H1 (cell line): Measurements from ENCODE around the gene VPS50. TPM values are rescaled to one million over a fixed set of nuclear protein-coding genes. Genes with fewer than 3 reads are reported as not detected.

Experiments
- CTCF ChIA-PET: fragments of 300-600 bp; sonication (Branson Sonifier 250); formaldehyde crosslinking; loops from one replicate; lab custom pipeline; 2021; ENCODE audit not compliant: partially characterized antibody; lab: Charles Lee
- POLR2A ChIA-PET: fragments of 300-600 bp; sonication (Branson Sonifier 250); formaldehyde crosslinking; loops from one replicate; lab custom pipeline; 2021; ENCODE audit warnings: inconsistent platforms; ENCODE audit not compliant: partially characterized antibody; lab: Charles Lee
- DNase-seq, 2 experiments: peaks; one replicate each; pipeline versions ENCODE4 v3.0.0 to v3.0.0-alpha.2; 2010 to 2022; ENCODE audit warnings: low spot score in 2 of 2, low read depth in 1 of 2, mixed read lengths in 1 of 2
- FAIRE-seq: peaks from 2 replicates; lab custom pipeline; 2011; peaks lifted over from hg19 to GRCh38; lab: Jason Lieb, UNC
- H2AFZ ChIP-seq: 2 replicates; pipeline ENCODE4 v1.8.1; 2012; ENCODE audit warnings: low read length, inconsistent platforms
- H2AK5ac ChIP-seq: 2 replicates; pipeline ENCODE4 v1.6.1; 2013; ENCODE audit warnings: low read depth, low read length
- H2BK120ac ChIP-seq: replicated peaks from 2 replicates; pipeline ENCODE3; 2013; ENCODE audit warnings: low read depth, low read length, inconsistent platforms
- H2BK12ac ChIP-seq: 2 replicates; pipeline ENCODE4 v1.6.1; 2013; ENCODE audit warnings: low read depth, low read length
- H2BK15ac ChIP-seq: 2 replicates; pipeline ENCODE4 v1.6.1; 2013; ENCODE audit warnings: low read length
- H2BK20ac ChIP-seq: 2 replicates; pipeline ENCODE4 v1.6.1; 2013; ENCODE audit warnings: low read length
- H2BK5ac ChIP-seq: 2 replicates; pipeline ENCODE4 v1.6.1; 2013; ENCODE audit warnings: low read depth, low read length
- H3K14ac ChIP-seq: 2 replicates; pipeline ENCODE4 v1.6.1; 2013; ENCODE audit warnings: inconsistent platforms; ENCODE audit not compliant: insufficient read length
- H3K18ac ChIP-seq: 2 replicates; pipeline ENCODE4 v1.6.1; 2013; ENCODE audit warnings: low read length; ENCODE audit errors: extremely low read depth
- H3K23ac ChIP-seq: 2 replicates; pipeline ENCODE4 v1.6.1; 2013; ENCODE audit warnings: inconsistent platforms; ENCODE audit not compliant: insufficient read length
- H3K23me2 ChIP-seq: 2 replicates; pipeline ENCODE4 v1.6.1; 2013; ENCODE audit warnings: low read depth, low read length
- H3K27ac ChIP-seq: 2 replicates; pipeline ENCODE4 v1.6.1; 2011; ENCODE audit warnings: low read depth, low read length, inconsistent platforms
- H3K27me3 ChIP-seq, 4 experiments: replicated peaks in 1 of 4; 1 replicate in 1 of 4; 2 replicates in 3 of 4; pipeline versions ENCODE4 v1.6.1 to v1.8.1; 2011 to 2013; ENCODE audit warnings: low read length in 3 of 4, mild to moderate bottlenecking in 3 of 4, inconsistent platforms in 2 of 4, mixed read lengths in 2 of 4, moderate library complexity in 1 of 4; ENCODE audit not compliant: control insufficient read depth in 3 of 4, insufficient read depth in 3 of 4; ENCODE audit errors: extremely low read depth in 1 of 4
- H3K36me3 ChIP-seq, 4 experiments: 2 replicates each; pipeline versions ENCODE4 v1.6.1 to v1.8.1; 2011 to 2013; ENCODE audit warnings: mild to moderate bottlenecking in 4 of 4, low read length in 3 of 4, moderate library complexity in 2 of 4, control low read depth in 1 of 4, inconsistent platforms in 1 of 4; ENCODE audit not compliant: insufficient read depth in 4 of 4, control insufficient read depth in 2 of 4
- H3K4ac ChIP-seq: replicated peaks from 2 replicates; pipeline ENCODE3; 2013; ENCODE audit warnings: low read length, low read depth, mixed read lengths, inconsistent platforms; ENCODE audit not compliant: insufficient read length
- H3K4me1 ChIP-seq, 4 experiments: replicated peaks in 1 of 4; 1 replicate in 1 of 4; 2 replicates in 3 of 4; pipeline versions ENCODE4 v1.6.1 to v1.8.1; 2011 to 2013; ENCODE audit warnings: low read length in 3 of 4, inconsistent platforms in 2 of 4, mixed read lengths in 1 of 4; ENCODE audit not compliant: insufficient read depth in 4 of 4, control insufficient read depth in 3 of 4
- H3K4me2 ChIP-seq, 2 experiments: 2 replicates each; pipeline versions ENCODE4 v1.6.1 to v1.8.1; 2011 to 2013; ENCODE audit warnings: low read depth in 2 of 2, low read length in 2 of 2, control low read depth in 1 of 2, inconsistent platforms in 1 of 2, mild to moderate bottlenecking in 1 of 2; ENCODE audit not compliant: insufficient read depth in 1 of 2
- H3K4me3 ChIP-seq, 4 experiments: fragments of 200-600, 300-600 bp in 1 of 4; sonication (generic), shearing (Covaris generic), sonication (Bioruptor Twin) in 1 of 4; 2 replicates each; pipeline versions ENCODE4 v1.5.1 to v1.8.1; 2011 to 2016; ENCODE audit warnings: low read length in 4 of 4, low read depth in 3 of 4, control low read depth in 2 of 4, inconsistent platforms in 2 of 4, mild to moderate bottlenecking in 2 of 4, mixed read lengths in 1 of 4, moderate library complexity in 1 of 4; ENCODE audit not compliant: insufficient read depth in 2 of 4; ENCODE audit errors: extremely low read depth in 1 of 4
- H3K56ac ChIP-seq: replicated peaks from 2 replicates; pipeline ENCODE3; 2013; ENCODE audit warnings: low read depth, mild to moderate bottlenecking, mixed read lengths, low read length, inconsistent platforms; ENCODE audit not compliant: insufficient read length
- H3K79me1 ChIP-seq: 2 replicates; pipeline ENCODE4 v1.6.1; 2013; ENCODE audit warnings: low read depth, low read length, control low read depth
- H3K79me2 ChIP-seq, 2 experiments: 2 replicates each; pipeline versions ENCODE4 v1.6.1 to v1.8.1; 2012 to 2013; ENCODE audit warnings: low read length in 2 of 2, mild to moderate bottlenecking in 2 of 2, inconsistent platforms in 1 of 2; ENCODE audit not compliant: insufficient read depth in 2 of 2, control insufficient read depth in 1 of 2
- H3K9ac ChIP-seq, 4 experiments: replicated peaks in 1 of 4; 1 replicate in 1 of 4; 2 replicates in 3 of 4; pipeline versions ENCODE4 v1.6.1 to v1.8.1; 2011 to 2013; ENCODE audit warnings: low read depth in 3 of 4, low read length in 3 of 4, control low read depth in 2 of 4, mild to moderate bottlenecking in 2 of 4, moderate library complexity in 2 of 4, inconsistent platforms in 1 of 4; ENCODE audit errors: extremely low read depth in 1 of 4
- H3K9me3 ChIP-seq, 2 experiments: 2 replicates each; pipeline versions ENCODE4 v1.6.1 to v1.8.1; 2012 to 2013; ENCODE audit warnings: mild to moderate bottlenecking in 2 of 2, moderate library complexity in 2 of 2, control low read depth in 1 of 2, inconsistent platforms in 1 of 2, low read depth in 1 of 2, low read length in 1 of 2, mixed read lengths in 1 of 2; ENCODE audit not compliant: insufficient read depth in 2 of 2
- H4K20me1 ChIP-seq, 2 experiments: replicated peaks in 1 of 2; 2 replicates each; pipeline versions ENCODE3 to v1.8.1; 2011 to 2013; ENCODE audit warnings: inconsistent platforms in 2 of 2, low read length in 2 of 2, mild to moderate bottlenecking in 1 of 2; ENCODE audit not compliant: insufficient read depth in 2 of 2, control insufficient read depth in 1 of 2
- H4K5ac ChIP-seq: 2 replicates; pipeline ENCODE4 v1.6.1; 2013; ENCODE audit warnings: low read length, low read depth, mixed read lengths, inconsistent platforms; ENCODE audit not compliant: insufficient read length
- H4K8ac ChIP-seq: 2 replicates; pipeline ENCODE4 v1.8.0; 2013; ENCODE audit warnings: mild to moderate bottlenecking, moderate library complexity, low read length, inconsistent platforms; ENCODE audit not compliant: insufficient read depth; ENCODE audit errors: extremely low read depth
- H4K91ac ChIP-seq: replicated peaks from 2 replicates; pipeline ENCODE3; 2013; ENCODE audit warnings: low read length, mixed read lengths, inconsistent platforms; ENCODE audit not compliant: insufficient read length
- BACH1 ChIP-seq: IDR thresholded peaks from 2 replicates; pipeline ENCODE4 v1.6.1; 2012; ENCODE audit warnings: low read length, improper control_type of control experiment
- CBX5 ChIP-seq: fragments of 300-800, 300-1000 bp; sonication (generic); IDR thresholded peaks from 2 replicates; pipeline ENCODE4 v1.7.1; 2016; ENCODE audit warnings: antibody characterized with exemption, low read length, low read depth
- FOSL1 ChIP-seq: IDR thresholded peaks from 2 replicates; pipeline ENCODE4 v1.6.1; 2011; ENCODE audit warnings: mild to moderate bottlenecking, low read depth, low read length, moderate library complexity; ENCODE audit not compliant: insufficient read depth
- RAD21 ChIP-seq, 2 experiments: IDR thresholded peaks in 1 of 2; conservative IDR thresholded peaks in 1 of 2; 2 replicates each; pipeline ENCODE4 v1.6.1; 2011; ENCODE audit warnings: low read depth in 2 of 2, low read length in 2 of 2, improper control_type of control experiment in 1 of 2, inconsistent platforms in 1 of 2, mild to moderate bottlenecking in 1 of 2, moderate library complexity in 1 of 2
- ZNF274 ChIP-seq: IDR thresholded peaks from 2 replicates; pipeline ENCODE4 v1.7.0; 2012; ENCODE audit warnings: low read length, borderline replicate concordance; ENCODE audit errors: extremely low read depth
- WGBS, 2 experiments: shearing (Covaris generic) in 1 of 2; methylation state at CpG; one replicate each; pipeline versions ENCODE4 v1.1.6 to v1.1.7; 2013 to 2015; ENCODE audit warnings: low lambda C conversion rate in 2 of 2, mixed read lengths in 2 of 2, inconsistent platforms in 1 of 2, low coverage in 1 of 2, missing lambda C conversion rate in 1 of 2; ENCODE audit not compliant: insufficient replicate concordance in 2 of 2, insufficient coverage in 1 of 2, insufficient read length in 1 of 2; ENCODE audit errors: extremely low coverage in 1 of 2, missing lambda C conversion rate in 1 of 2; 5-methylcytosine and 5-hydroxymethylcytosine counted together
- polyA plus RNA-seq, 7 experiments: library from polyadenylated mRNA; depleted of rRNA in 3 of 7; stranded (reverse) in 5 of 7; unstranded in 2 of 7; fragments of >200 nt in 5 of 7; fragments of 200-250 nt in 2 of 7; gene quantifications; 1 replicate in 5 of 7; 2 replicates in 1 of 7; 4 replicates in 1 of 7; pipeline versions ENCODE4 v1.2.1 to v1.2.3, GENCODE V29; 2011 to 2013; ENCODE audit warnings: missing spikeins in 2 of 7, mixed read lengths in 2 of 7
- total RNA-seq: library from RNA; stranded (reverse); fragmentation: NEBNext Ultra II Directional; extraction: Animal tissue kit (Norgen Biotek cat#: 25700); gene quantifications from 2 replicates; pipeline ENCODE4 v1.2.1, GENCODE V29; 2021
- TF ChIP-seq, protein P1 (sequence below): IDR thresholded peaks from 2 replicates; pipeline ENCODE4 v1.6.1; 2011; ENCODE audit warnings: low read length, improper control_type of control experiment
- TF ChIP-seq, protein P2 (sequence below): IDR thresholded peaks from 2 replicates; pipeline ENCODE4 v1.6.1; 2012; ENCODE audit warnings: low read length, inconsistent platforms

Gene VPS50
- total and polyA plus RNA-seq, 2 of the 8 experiments (the other 6 are each of a cell fraction or from before 2014, with no cell fraction given) = 3.7 to 9.3 TPM

DNA sequence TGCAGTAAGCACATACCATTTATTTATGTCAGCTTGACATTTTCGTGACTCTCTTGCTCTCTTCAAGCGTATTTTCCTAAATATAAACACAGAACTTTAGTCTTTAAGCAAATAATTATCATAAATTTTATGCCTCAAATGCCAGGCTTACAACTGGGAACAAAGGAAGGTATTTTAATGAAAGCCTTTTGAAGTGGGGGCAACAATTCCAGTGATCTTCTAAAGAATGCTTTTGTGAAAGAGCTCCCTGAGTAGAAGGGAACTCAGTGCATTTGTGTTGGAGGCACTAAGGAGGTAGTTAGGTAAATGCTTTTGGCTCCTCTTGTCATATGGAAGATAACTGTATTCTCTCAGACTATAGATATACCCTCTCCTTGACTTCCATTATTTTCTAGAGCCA lies 104.9 kb downstream of the VPS50 start:
- no peak for DNase-seq
- H3K79me1 ChIP-seq = no peaks in the 10 kb centered on the region
- CTCF ChIA-PET = interaction anchor here (0.9 to 1.9 kb wide), 3 partner anchors 10 to 106 kb away, joined by 3 to 7 read pairs (median 4); no protein-coding TSS in a partner anchor
- TF ChIP-seq FOSL1 (no peak), RAD21 (IDR thresholded peaks at IDR 0.05 in 1 of 2, conservative IDR thresholded peaks at IDR 0.05 in 1 of 2; ENCODE audit: low read depth in 2 of 2, low read length in 2 of 2) (no peak), CBX5 (no peak), ZNF274 (no peak), BACH1 (no peak)
- TF ChIP-seq, protein P1, sequence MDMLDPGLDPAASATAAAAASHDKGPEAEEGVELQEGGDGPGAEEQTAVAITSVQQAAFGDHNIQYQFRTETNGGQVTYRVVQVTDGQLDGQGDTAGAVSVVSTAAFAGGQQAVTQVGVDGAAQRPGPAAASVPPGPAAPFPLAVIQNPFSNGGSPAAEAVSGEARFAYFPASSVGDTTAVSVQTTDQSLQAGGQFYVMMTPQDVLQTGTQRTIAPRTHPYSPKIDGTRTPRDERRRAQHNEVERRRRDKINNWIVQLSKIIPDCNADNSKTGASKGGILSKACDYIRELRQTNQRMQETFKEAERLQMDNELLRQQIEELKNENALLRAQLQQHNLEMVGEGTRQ = no peak
- TF ChIP-seq, protein P2, sequence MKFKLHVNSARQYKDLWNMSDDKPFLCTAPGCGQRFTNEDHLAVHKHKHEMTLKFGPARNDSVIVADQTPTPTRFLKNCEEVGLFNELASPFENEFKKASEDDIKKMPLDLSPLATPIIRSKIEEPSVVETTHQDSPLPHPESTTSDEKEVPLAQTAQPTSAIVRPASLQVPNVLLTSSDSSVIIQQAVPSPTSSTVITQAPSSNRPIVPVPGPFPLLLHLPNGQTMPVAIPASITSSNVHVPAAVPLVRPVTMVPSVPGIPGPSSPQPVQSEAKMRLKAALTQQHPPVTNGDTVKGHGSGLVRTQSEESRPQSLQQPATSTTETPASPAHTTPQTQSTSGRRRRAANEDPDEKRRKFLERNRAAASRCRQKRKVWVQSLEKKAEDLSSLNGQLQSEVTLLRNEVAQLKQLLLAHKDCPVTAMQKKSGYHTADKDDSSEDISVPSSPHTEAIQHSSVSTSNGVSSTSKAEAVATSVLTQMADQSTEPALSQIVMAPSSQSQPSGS = no peak

More for the DNA sequence above, 104.9 kb downstream of the VPS50 start:
- peaks cover 0 to 4% of the 10 kb centered on the region in 2 experiments; a peak in 3 of 4 replicates for H3K9me3 ChIP-seq
- POLR2A ChIA-PET = no interaction called here
- H3K23me2 ChIP-seq = no peaks in the 10 kb centered on the region
- peaks cover 0 to 6% (median 3%) of the 10 kb centered on the region in 4 experiments; a peak in 4 of 7 replicates for H3K4me1 ChIP-seq
- H3K18ac ChIP-seq = no peak overlapping the region
- no peak overlapping the region for H2BK120ac ChIP-seq
- H3K56ac ChIP-seq = no peak overlapping the region
- H3K4me2 ChIP-seq = no peak overlapping the region
- no peak overlapping the region for H4K8ac ChIP-seq
- H3K79me2 ChIP-seq = no peaks in the 10 kb centered on the region
- H2BK5ac ChIP-seq = no peak overlapping the region
- no peak overlapping the region for H2AK5ac ChIP-seq
- no peak overlapping the region for H3K23ac ChIP-seq
- no peak overlapping the region for H2BK15ac ChIP-seq
- H4K5ac ChIP-seq = no peak overlapping the region
- no peak overlapping the region for H4K91ac ChIP-seq
- H3K14ac ChIP-seq = no peak overlapping the region
- H4K20me1 ChIP-seq = no peaks in the 10 kb centered on the region
- no peak overlapping the region for H2BK20ac ChIP-seq
- no peak overlapping the region for H3K9ac ChIP-seq
- WGBS, 2 experiments = 56% methylated on average over 2 of the region's 2 CpGs; no CpG with 5 or more reads in 1 of the 2 experiments
- no peak overlapping the region for H3K27ac ChIP-seq
- peaks cover 0 to 10% (median 5%) of the 10 kb centered on the region in 4 experiments; a peak in 3 of 8 replicates for H3K36me3 ChIP-seq
- peak; percentile 24 for FAIRE-seq
- no peak overlapping the region for H3K4me3 ChIP-seq
- H2AFZ ChIP-seq = no peak overlapping the region
- no peak overlapping the region for H3K4ac ChIP-seq
- no peaks in the 10 kb centered on the region for H3K27me3 ChIP-seq
- H2BK12ac ChIP-seq = no peak overlapping the region
